Spleen (tissue), 7 donors: ENCODE results near the gene CASP10.

Source experiments
- POLR2A ChIP-seq, 3 donors: fragments of 450-650 bp; IDR thresholded peaks; one replicate each; pipeline ENCODE4 v1.5.1; 2017; ENCODE audit warnings: antibody characterized with exemption in 3 of 3, mild to moderate bottlenecking in 1 of 3
- POLR2AphosphoS5 ChIP-seq, 3 donors: sonication (generic); formaldehyde crosslinking; IDR thresholded peaks; one replicate each; pipeline ENCODE4 v1.5.1; 2017; ENCODE audit warnings: antibody characterized with exemption in 3 of 3
- TF ChIP-seq, protein P1 (sequence below), 11 experiments: fragments of 200-600 bp in 7 of 11; fragments of 450-650 bp in 4 of 11; sonication (generic) in 4 of 11; IDR thresholded peaks in 8 of 11; conservative IDR thresholded peaks in 3 of 11; 1 replicate in 7 of 11; 2 replicates in 4 of 11; pipeline versions ENCODE4 v1.4.0 to v1.8.0; 2016 to 2021; ENCODE audit warnings: antibody characterized with exemption in 11 of 11, inconsistent platforms in 4 of 11, mild to moderate bottlenecking in 1 of 11
- donor health status: DM: no; HTN: no; CAD: no; lungs with moderate emphysema.
- donor health status: DM: no; HTN: no; CAD: no.
- donor health status: DM: no; HTN: no; CAD: no.

DNA sequence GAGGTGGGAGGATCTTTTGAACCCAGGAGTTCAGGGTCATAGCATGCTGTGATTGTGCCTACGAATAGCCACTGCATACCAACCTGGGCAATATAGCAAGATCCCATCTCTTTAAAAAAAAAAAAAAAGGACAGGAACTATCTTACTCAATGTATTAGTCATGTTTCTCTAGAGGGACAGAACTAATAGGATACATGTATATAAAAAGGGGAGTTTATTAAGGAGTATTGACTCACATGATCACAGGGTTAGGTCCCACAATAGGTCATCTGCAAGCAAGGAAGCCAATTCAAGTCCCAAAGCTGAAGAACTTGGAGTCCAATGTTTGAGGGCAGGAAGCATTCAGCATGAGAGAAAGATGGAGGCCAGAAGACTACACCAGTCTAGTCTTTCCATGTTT lies 18.8 kb upstream of the CASP10 start:
- TF ChIP-seq, protein P1, sequence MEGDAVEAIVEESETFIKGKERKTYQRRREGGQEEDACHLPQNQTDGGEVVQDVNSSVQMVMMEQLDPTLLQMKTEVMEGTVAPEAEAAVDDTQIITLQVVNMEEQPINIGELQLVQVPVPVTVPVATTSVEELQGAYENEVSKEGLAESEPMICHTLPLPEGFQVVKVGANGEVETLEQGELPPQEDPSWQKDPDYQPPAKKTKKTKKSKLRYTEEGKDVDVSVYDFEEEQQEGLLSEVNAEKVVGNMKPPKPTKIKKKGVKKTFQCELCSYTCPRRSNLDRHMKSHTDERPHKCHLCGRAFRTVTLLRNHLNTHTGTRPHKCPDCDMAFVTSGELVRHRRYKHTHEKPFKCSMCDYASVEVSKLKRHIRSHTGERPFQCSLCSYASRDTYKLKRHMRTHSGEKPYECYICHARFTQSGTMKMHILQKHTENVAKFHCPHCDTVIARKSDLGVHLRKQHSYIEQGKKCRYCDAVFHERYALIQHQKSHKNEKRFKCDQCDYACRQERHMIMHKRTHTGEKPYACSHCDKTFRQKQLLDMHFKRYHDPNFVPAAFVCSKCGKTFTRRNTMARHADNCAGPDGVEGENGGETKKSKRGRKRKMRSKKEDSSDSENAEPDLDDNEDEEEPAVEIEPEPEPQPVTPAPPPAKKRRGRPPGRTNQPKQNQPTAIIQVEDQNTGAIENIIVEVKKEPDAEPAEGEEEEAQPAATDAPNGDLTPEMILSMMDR (IDR thresholded peaks at IDR 0.05 in 8 of 11, conservative IDR thresholded peaks at IDR 0.05 in 3 of 11) = no peak
- TF ChIP-seq POLR2A (IDR thresholded peaks at IDR 0.05) (no peak), POLR2AphosphoS5 (IDR thresholded peaks at IDR 0.05) (no peak)
